Measurements from ENCODE around the gene ZMYM2.

GRCh38 chr13:20101467-20102316, 143.2 kb downstream of the ZMYM2 start:
- TF ChIP-seq MAX (CRISPR knock-in tag; IDR thresholded peaks at IDR 0.05), result no peak
- no peak for TF ChIP-seq CREB1 (CRISPR knock-in tag; IDR thresholded peaks at IDR 0.05)
- TF ChIP-seq SOX15 (CRISPR knock-in tag; IDR thresholded peaks at IDR 0.05), result no peak
